Activated T-helper 17 cell treated with anti-CD3 and anti-CD28 coated beads, Interleukin-2, amount 50 U/mL, for 72 hours (primary cell): ENCODE data around the gene CD84. TPM values are rescaled to one million over a fixed set of nuclear protein-coding genes. Genes with fewer than 3 reads are reported as not detected.
A peak's percentile ranks its signal among the peaks of the same experiment; 100 is the strongest.
"Not testable (repeated sequence)": the region's sequence is repeated elsewhere in the genome, so short reads cannot be mapped to it uniquely, and the experiment has no call there.

ENCODE experiments used
- ATAC-seq: fragments of 150-1000 bp; cut with Tn5 transposase; replicated peaks from 2 replicates; pipeline ENCODE4 v1.10.0; 2021; ENCODE audit warnings: mild to moderate bottlenecking, moderate library complexity
- H3K27ac Mint-ChIP-seq: one replicate; pipeline ENCODE4 v1.8.0; 2022; ENCODE audit warnings: mixed read lengths
- H3K27me3 Mint-ChIP-seq: one replicate; pipeline ENCODE4 v1.8.0; 2022; ENCODE audit warnings: mixed read lengths
- H3K36me3 Mint-ChIP-seq: one replicate; pipeline ENCODE4 v1.8.0; 2022; ENCODE audit warnings: low read depth, mild to moderate bottlenecking, mixed read lengths
- H3K4me1 Mint-ChIP-seq: one replicate; pipeline ENCODE4 v1.8.0; 2022; ENCODE audit warnings: mixed read lengths
- H3K4me3 Mint-ChIP-seq: one replicate; pipeline ENCODE4 v1.8.0; 2022; ENCODE audit warnings: mild to moderate bottlenecking, mixed read lengths
- H3K9me3 Mint-ChIP-seq: one replicate; pipeline ENCODE4 v1.8.0; 2022; ENCODE audit warnings: mixed read lengths
- total RNA-seq, 2 donors: library from RNA; stranded (reverse); gene quantifications; one replicate each; pipeline ENCODE4 v1.2.3, GENCODE V29; 2022

The CD84 gene
- total RNA-seq, 2 donors from 2014 or later = 15.7 to 37.3 TPM

GRCh38 chr1:160504651-160505050, 74.6 kb downstream of the CD84 start:
- Mint-ChIP-seq H3K36me3 (peaks cover 84% of the 10 kb centered on the region), H3K9me3 (peaks cover 23% of the 10 kb centered on the region), H3K4me3 (peak overlapping the region; percentile 38), H3K27ac (peak overlapping the region; percentile 48), H3K27me3 (no peaks in the 10 kb centered on the region), H3K4me1 (peaks cover 40% of the 10 kb centered on the region)
- no peak for ATAC-seq

DNA sequence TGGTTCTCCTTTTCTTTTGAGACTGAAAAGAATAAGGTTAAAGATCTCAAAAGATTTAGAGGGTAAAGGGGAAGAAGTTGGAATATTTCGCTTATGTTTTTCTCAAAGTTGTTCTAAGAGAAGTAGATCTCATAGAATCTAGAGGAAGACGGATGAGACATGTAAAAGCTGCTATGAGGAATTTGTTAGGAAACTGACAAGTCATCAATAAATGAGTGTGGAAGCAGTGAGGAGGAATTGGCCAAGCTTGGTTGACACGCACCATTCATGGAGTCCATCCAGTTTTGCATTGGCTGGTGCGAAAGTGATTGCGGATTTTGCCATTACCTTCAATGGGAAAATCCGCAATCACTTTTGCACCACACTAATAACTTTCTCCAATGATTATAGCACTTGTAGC, 76.2 kb downstream of the CD84 start:
- Mint-ChIP-seq H3K27ac (peak overlapping the region; percentile 48), H3K9me3 (peaks cover 19% of the 10 kb centered on the region), H3K27me3 (no peaks in the 10 kb centered on the region), H3K4me1 (peaks cover 51% of the 10 kb centered on the region), H3K4me3 (no peak overlapping the region), H3K36me3 (peaks cover 84% of the 10 kb centered on the region)
- no peak for ATAC-seq

- Mint-ChIP-seq H3K9me3 (no peaks in the 10 kb centered on the region), H3K27ac (no peak overlapping the region), H3K4me1 (peaks cover 60% of the 10 kb centered on the region), H3K36me3 (peaks cover 67% of the 10 kb centered on the region), H3K27me3 (no peaks in the 10 kb centered on the region), H3K4me3 (no peak overlapping the region)
- no peak for ATAC-seq
Measured at GRCh38 chr1:160500321-160500990, 78.8 kb downstream of the CD84 start.

DNA sequence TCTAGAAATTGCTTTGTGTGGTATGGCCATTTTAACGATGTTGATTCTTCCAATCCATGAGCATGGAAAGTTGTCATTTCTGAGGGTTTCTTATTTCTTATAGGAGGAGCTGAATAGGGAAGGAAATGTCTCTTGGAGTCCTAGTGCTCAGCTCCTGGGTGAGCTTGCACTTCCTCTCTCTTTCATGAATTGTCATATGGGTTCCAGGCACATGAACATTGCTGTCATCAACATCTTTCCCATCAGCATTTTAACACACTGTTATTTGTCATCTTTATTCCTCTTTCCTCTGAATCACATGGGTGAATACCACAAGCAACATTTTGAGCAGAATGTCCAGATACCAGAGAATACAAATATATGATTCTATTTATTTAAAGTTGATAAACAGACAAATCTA, 79.7 kb downstream of the CD84 start:
- peaks cover 57% of the 10 kb centered on the region for H3K4me1 Mint-ChIP-seq
- H3K27ac Mint-ChIP-seq = no peak overlapping the region
- peaks cover 59% of the 10 kb centered on the region for H3K36me3 Mint-ChIP-seq
- H3K9me3 Mint-ChIP-seq = no peaks in the 10 kb centered on the region
- no peak overlapping the region for H3K4me3 Mint-ChIP-seq
- ATAC-seq = no peak
- H3K27me3 Mint-ChIP-seq = no peaks in the 10 kb centered on the region

DNA sequence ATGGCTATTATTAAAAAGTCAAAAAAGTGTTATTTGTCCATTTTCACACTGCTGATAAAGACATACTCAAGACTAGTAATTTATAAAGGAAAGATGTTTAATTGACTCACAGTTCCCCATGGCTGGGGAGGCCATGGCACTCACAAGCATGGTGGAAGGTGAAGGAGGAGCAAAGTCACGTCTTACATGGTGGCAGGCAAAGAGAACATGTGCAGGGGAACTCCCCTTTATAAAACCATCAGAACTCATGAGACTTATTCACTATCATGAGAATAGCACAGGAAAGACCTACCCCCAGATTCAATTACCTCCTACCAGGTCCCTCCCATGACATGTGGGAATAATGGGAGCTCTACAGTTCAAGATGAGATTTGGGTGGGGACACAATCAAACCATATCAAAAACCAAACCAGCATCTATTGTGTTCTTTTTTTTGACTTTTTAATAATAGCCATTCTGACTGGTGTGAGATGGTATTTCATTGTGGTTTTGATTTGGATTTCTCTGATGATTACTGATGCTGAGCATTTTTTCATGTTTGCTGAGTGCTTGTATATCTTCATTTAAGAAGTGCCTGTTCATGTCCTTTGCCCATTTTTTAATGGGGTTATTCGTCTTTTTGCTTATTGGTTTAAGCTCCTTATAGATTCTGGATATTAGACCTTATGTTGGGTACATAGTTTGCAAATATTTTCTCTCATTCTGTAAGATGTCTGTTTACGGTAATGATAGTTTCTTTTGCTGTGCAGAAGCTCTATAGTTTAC, 80.8 kb downstream of the CD84 start:
- not testable (repeated sequence) for H3K9me3 Mint-ChIP-seq, H3K27me3 Mint-ChIP-seq, ATAC-seq, H3K27ac Mint-ChIP-seq
- Mint-ChIP-seq H3K4me3 (peak overlapping the region; percentile 19), H3K36me3 (peaks cover 47% of the 10 kb centered on the region), H3K4me1 (peaks cover 46% of the 10 kb centered on the region)

DNA sequence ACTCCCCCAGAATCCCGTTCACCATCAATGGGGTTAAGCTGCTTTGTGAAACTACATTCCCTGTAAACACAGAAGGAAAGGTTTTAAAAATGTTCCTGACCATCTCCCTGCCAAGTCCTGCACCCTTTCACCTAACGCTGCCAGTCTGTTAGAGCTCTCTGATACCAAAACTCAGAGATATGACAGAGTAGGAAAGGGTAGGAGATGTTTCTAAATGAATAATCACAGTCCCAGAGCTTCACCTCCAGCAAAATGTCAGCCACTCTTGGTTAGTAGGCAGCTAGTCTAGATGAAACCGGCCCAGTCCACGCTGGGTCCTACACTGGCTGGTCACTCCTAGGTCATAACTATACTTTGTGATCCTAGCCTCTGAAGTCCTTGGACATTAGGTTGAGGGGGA, 83.0 kb downstream of the CD84 start:
- peak; percentile 91 for ATAC-seq

GRCh38 chr1:160494620-160495019, 84.7 kb downstream of the CD84 start:
- Mint-ChIP-seq H3K27ac (no peak overlapping the region), H3K36me3 (peaks cover 25% of the 10 kb centered on the region), H3K27me3 (no peaks in the 10 kb centered on the region), H3K9me3 (no peaks in the 10 kb centered on the region), H3K4me3 (no peak overlapping the region), H3K4me1 (peaks cover 30% of the 10 kb centered on the region)
- no peak for ATAC-seq

More for the DNA sequence above, 83.0 kb downstream of the CD84 start:
- Mint-ChIP-seq H3K9me3 (no peaks in the 10 kb centered on the region), H3K27ac (peak overlapping the region; percentile 71), H3K4me1 (peaks cover 28% of the 10 kb centered on the region), H3K27me3 (no peaks in the 10 kb centered on the region), H3K36me3 (peaks cover 28% of the 10 kb centered on the region), H3K4me3 (peak overlapping the region; percentile 60)

DNA sequence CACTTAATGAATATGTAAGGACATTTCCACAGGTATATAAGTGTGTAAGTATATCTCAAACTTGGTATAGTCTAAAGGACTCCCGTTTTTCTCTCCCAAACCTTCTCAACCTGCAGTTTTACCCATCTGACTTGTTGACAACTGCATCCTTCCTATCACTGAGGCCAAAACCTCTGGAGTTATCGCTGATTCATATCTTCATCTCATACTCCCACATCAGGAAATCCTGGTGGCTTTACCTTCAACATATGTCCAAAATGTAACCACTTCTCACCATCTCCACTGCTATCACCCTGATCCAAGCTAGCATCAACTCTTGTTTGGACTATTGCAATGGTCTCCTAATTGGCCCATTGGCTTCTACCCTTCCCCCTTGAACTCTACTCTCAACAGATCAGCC, 86.7 kb downstream of the CD84 start:
- ATAC-seq = peak; percentile 33
- no peak overlapping the region for H3K4me3 Mint-ChIP-seq
- H3K9me3 Mint-ChIP-seq = no peaks in the 10 kb centered on the region
- H3K36me3 Mint-ChIP-seq = peaks cover 5% of the 10 kb centered on the region
- H3K27me3 Mint-ChIP-seq = no peaks in the 10 kb centered on the region
- H3K4me1 Mint-ChIP-seq = peaks cover 18% of the 10 kb centered on the region
- no peak overlapping the region for H3K27ac Mint-ChIP-seq

DNA sequence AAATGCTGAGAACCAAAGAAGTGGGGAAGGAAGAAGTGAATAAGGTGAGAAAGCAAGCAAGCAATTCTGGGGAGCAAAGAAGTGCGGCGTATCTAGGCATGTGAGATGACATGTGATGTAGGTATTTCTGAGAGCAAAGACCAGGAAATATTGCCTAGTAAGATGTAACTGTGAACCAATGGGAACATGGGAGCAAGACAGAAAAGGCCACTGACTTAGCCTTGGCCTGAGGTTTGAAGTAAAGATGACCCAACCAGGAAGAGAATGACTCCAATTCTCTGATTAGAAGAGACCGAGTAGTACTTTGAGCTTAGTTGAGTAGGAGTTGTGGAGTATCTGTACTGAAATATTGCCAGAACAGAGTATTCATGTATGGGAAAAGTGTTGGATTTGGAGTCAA, 87.3 kb downstream of the CD84 start:
- ATAC-seq = no peak
- H3K4me1 Mint-ChIP-seq = peaks cover 14% of the 10 kb centered on the region
- no peaks in the 10 kb centered on the region for H3K27me3 Mint-ChIP-seq
- no peak overlapping the region for H3K4me3 Mint-ChIP-seq
- no peaks in the 10 kb centered on the region for H3K36me3 Mint-ChIP-seq
- H3K9me3 Mint-ChIP-seq = no peaks in the 10 kb centered on the region
- H3K27ac Mint-ChIP-seq = no peak overlapping the region

Other genes with a start within 250 kb of the CD84 start
- 100 to 1,000 TPM; 136 to 178 TPM for gene COPA, start 236.2 kb downstream of the CD84 start, total RNA-seq
- 10 to 100 TPM; 58.7 to 67.4 TPM for gene NCSTN, start 236.1 kb downstream of the CD84 start, total RNA-seq
- gene NHLH1, start 212.4 kb downstream of the CD84 start, total RNA-seq = 1 to 10 TPM; 1.0 to 1.1 TPM
- gene VANGL2, start 178.9 kb downstream of the CD84 start, total RNA-seq = not detected
- gene SLAMF6, start 56.2 kb downstream of the CD84 start, total RNA-seq = 10 to 100 TPM; 17.4 to 28.6 TPM
- 100 to 1,000 TPM; 121 to 186 TPM for gene SLAMF1, start 67.5 kb upstream of the CD84 start, total RNA-seq
- 100 to 1,000 TPM; 151 to 179 TPM for gene CD48, start 132.3 kb upstream of the CD84 start, total RNA-seq
- gene SLAMF7, start 159.8 kb upstream of the CD84 start, total RNA-seq = 10 to 100 TPM in 1 of 2 donors, 1 to 10 TPM in 1; 4.5 to 15.0 TPM
- 1 to 10 TPM; 1.9 to 3.2 TPM for gene LY9, start 216.7 kb upstream of the CD84 start, total RNA-seq